ENCODE measurements around the gene TRIM25. TPM values are rescaled to one million over a fixed set of nuclear protein-coding genes. Genes with fewer than 3 reads are reported as not detected.

The TRIM25 gene
- total and polyA plus RNA-seq, 2 donors (not counting 1 experiment from before 2014, with no cell fraction given) = 53.3 to 53.9 TPM

- H3K79me2 ChIP-seq (ENCODE audit: control insufficient read depth, insufficient read depth, low read length) = no peaks in the 10 kb centered on the region
- no peak overlapping the region for H2AFZ ChIP-seq (ENCODE audit: low read length)
- H3K36me3 ChIP-seq (ENCODE audit: control insufficient read depth, insufficient read depth, low read length) = peaks cover 34% of the 10 kb centered on the region
- no peak overlapping the region for H3K4me3 ChIP-seq (replicated peaks in 1 of 4; ENCODE audit: control extremely low read depth in 1 of 4, insufficient read depth in 1 of 4, low read depth in 3 of 4, low read length in 4 of 4)
- no peak for DNase-seq (ENCODE audit: low read depth in 2 of 2)
- no peaks in the 10 kb centered on the region for H3K27me3 ChIP-seq (ENCODE audit: control insufficient read depth, insufficient read depth, low read length)
- no peak overlapping the region for H3K27ac ChIP-seq (ENCODE audit: insufficient read depth, low read length)
- H4K20me1 ChIP-seq (ENCODE audit: control insufficient read depth, extremely low read depth, insufficient read depth, low read length) = no peaks in the 10 kb centered on the region
- H3K9me3 ChIP-seq (ENCODE audit: control insufficient read depth, insufficient read depth, low read depth, low read length) = no peaks in the 10 kb centered on the region
- no peak overlapping the region for H3K4me2 ChIP-seq (ENCODE audit: extremely low read depth, insufficient read depth, low read length)
- no peak for TF ChIP-seq CTCF (conservative IDR thresholded peaks at IDR 0.05 in 1 of 2, IDR thresholded peaks at IDR 0.05 in 1 of 2; ENCODE audit: low read depth in 1 of 2, low read length in 2 of 2)
- TF ChIP-seq EZH2 (IDR thresholded peaks at IDR 0.05; ENCODE audit: low read length, missing control alignments) = no peak
- no peaks in the 10 kb centered on the region for H3K4me1 ChIP-seq (ENCODE audit: control insufficient read depth, extremely low read depth, insufficient read depth, low read length)
- H3K9ac ChIP-seq (ENCODE audit: insufficient read depth, low read length) = no peak overlapping the region
Measured at GRCh38 chr17:56898874-56899273, 15.0 kb downstream of the TRIM25 start.

DNA sequence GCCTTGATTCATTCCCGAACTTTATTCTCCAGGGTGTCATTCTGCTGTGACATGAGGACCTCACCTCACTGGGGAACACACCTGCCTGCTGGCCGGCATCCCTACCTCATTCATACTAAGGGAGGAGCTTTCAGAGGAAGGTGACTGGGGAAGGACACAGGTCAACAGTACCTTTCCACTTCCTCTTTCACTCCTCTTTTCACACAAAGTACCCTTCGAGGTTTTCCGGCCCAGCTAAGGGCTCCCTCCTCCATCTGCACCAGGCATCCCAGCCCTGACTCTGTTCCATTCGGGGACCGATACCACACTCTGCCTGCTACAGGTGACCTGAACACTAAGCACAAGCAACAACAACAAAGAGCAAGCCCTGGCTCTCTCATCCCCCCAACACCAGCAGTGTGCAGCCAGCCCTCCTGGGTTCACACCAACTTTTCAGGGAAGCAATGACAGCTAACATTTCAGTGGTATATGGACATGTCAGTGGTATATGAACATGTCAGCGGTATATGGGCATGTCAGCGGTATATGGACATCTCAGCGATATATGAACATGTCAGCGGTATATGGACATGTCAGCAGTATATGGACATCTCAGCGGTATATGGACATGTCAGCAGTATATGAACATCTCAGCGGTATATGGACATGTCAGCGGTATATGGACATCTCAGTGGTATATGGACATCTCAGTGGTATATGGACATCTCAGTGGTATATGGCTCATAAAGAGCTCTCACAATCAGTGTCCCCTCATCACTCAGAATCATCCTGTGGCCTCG lies 16.0 kb downstream of the TRIM25 start:
- Histone ChIP-seq H3K27ac (ENCODE audit: insufficient read depth, low read length) (no peak overlapping the region), H3K36me3 (ENCODE audit: control insufficient read depth, insufficient read depth, low read length) (peaks cover 42% of the 10 kb centered on the region), H3K79me2 (ENCODE audit: control insufficient read depth, insufficient read depth, low read length) (no peaks in the 10 kb centered on the region), H4K20me1 (ENCODE audit: control insufficient read depth, extremely low read depth, insufficient read depth, low read length) (no peaks in the 10 kb centered on the region), H3K4me3 (replicated peaks in 1 of 4; ENCODE audit: control extremely low read depth in 1 of 4, insufficient read depth in 1 of 4, low read depth in 3 of 4, low read length in 4 of 4) (no peak overlapping the region), H2AFZ (ENCODE audit: low read length) (no peak overlapping the region), H3K4me1 (ENCODE audit: control insufficient read depth, extremely low read depth, insufficient read depth, low read length) (no peaks in the 10 kb centered on the region), H3K27me3 (ENCODE audit: control insufficient read depth, insufficient read depth, low read length) (no peaks in the 10 kb centered on the region), H3K9ac (ENCODE audit: insufficient read depth, low read length) (no peak overlapping the region), H3K4me2 (ENCODE audit: extremely low read depth, insufficient read depth, low read length) (no peak overlapping the region), H3K9me3 (ENCODE audit: control insufficient read depth, insufficient read depth, low read depth, low read length) (no peaks in the 10 kb centered on the region)
- TF ChIP-seq EZH2 (IDR thresholded peaks at IDR 0.05; ENCODE audit: low read length, missing control alignments) = no peak
- no peak for TF ChIP-seq CTCF (conservative IDR thresholded peaks at IDR 0.05 in 1 of 2, IDR thresholded peaks at IDR 0.05 in 1 of 2; ENCODE audit: low read depth in 1 of 2, low read length in 2 of 2)
- no peak for DNase-seq (ENCODE audit: low read depth in 2 of 2)

DNA sequence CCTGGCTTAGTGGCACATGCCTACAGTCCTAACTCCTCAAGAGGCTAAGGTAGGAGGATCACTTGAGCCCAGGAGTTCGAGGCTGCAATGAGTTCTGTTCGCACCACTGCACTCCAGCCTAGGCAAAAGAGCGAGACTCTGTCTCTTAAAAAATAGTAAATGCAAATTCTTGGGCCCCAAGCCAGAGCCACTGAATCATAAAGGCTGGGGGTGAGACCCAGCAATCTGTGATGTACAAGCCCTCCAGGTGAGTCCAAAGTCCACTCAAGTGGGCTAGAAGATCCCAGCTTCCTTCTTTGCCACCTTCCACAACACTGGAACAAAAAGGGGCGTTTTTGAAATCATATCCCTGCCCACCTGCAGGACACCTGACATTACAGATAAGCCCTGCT lies 16.9 kb downstream of the TRIM25 start:
- H3K36me3 ChIP-seq (ENCODE audit: control insufficient read depth, insufficient read depth, low read length) = peaks cover 41% of the 10 kb centered on the region

More for the DNA sequence above, 16.9 kb downstream of the TRIM25 start:
- H3K4me2 ChIP-seq (ENCODE audit: extremely low read depth, insufficient read depth, low read length) = no peak overlapping the region
- H2AFZ ChIP-seq (ENCODE audit: low read length) = no peak overlapping the region
- H3K9me3 ChIP-seq (ENCODE audit: control insufficient read depth, insufficient read depth, low read depth, low read length) = no peaks in the 10 kb centered on the region
- H3K27me3 ChIP-seq (ENCODE audit: control insufficient read depth, insufficient read depth, low read length) = no peaks in the 10 kb centered on the region
- no peaks in the 10 kb centered on the region for H4K20me1 ChIP-seq (ENCODE audit: control insufficient read depth, extremely low read depth, insufficient read depth, low read length)
- no peak overlapping the region for H3K27ac ChIP-seq (ENCODE audit: insufficient read depth, low read length)
- no peak overlapping the region for H3K9ac ChIP-seq (ENCODE audit: insufficient read depth, low read length)
- no peak overlapping the region for H3K4me3 ChIP-seq (replicated peaks in 1 of 4; ENCODE audit: control extremely low read depth in 1 of 4, insufficient read depth in 1 of 4, low read depth in 3 of 4, low read length in 4 of 4)
- TF ChIP-seq EZH2 (IDR thresholded peaks at IDR 0.05; ENCODE audit: low read length, missing control alignments) = no peak
- no peak for TF ChIP-seq CTCF (conservative IDR thresholded peaks at IDR 0.05 in 1 of 2, IDR thresholded peaks at IDR 0.05 in 1 of 2; ENCODE audit: low read depth in 1 of 2, low read length in 2 of 2)
- no peaks in the 10 kb centered on the region for H3K79me2 ChIP-seq (ENCODE audit: control insufficient read depth, insufficient read depth, low read length)
- DNase-seq (ENCODE audit: low read depth in 2 of 2) = no peak
- no peaks in the 10 kb centered on the region for H3K4me1 ChIP-seq (ENCODE audit: control insufficient read depth, extremely low read depth, insufficient read depth, low read length)

Measured in fibroblast of lung (primary cell).